Gastroesophageal sphincter (tissue), 4 donors: Measurements from ENCODE around the gene ZXDB. TPM values are rescaled to one million over a fixed set of nuclear protein-coding genes. Genes with fewer than 3 reads are reported as not detected.
"Not testable (repeated sequence)": the region's sequence is repeated elsewhere in the genome, so short reads cannot be mapped to it uniquely, and the experiment has no call there.

Experiments
- ATAC-seq: fragments of 150-250 bp; one replicate; pipeline ENCODE4 v1.9.1; 2016; ENCODE audit warnings: mild to moderate bottlenecking, moderate library complexity
- H3K27ac ChIP-seq, 4 donors: fragments of 200-600 bp; sonication (generic) in 3 of 4; 1 replicate in 3 of 4; 2 replicates in 1 of 4; pipeline ENCODE4 v1.5.1; 2016 to 2019
- H3K27me3 ChIP-seq: fragments of 200-600 bp; sonication (generic); one replicate; pipeline ENCODE4 v1.5.1; 2019
- H3K36me3 ChIP-seq, 2 donors: fragments of 200-600 bp; sonication (generic); one replicate each; pipeline ENCODE4 v1.5.1; 2019; ENCODE audit warnings: control low read depth in 1 of 2
- H3K4me1 ChIP-seq, 3 donors: fragments of 200-600 bp; sonication (generic); 1 replicate in 2 of 3; 2 replicates in 1 of 3; pipeline ENCODE4 v1.5.1; 2016 to 2019; ENCODE audit warnings: control low read depth in 2 of 3
- H3K4me3 ChIP-seq, 2 donors: fragments of 200-600 bp; sonication (generic); one replicate each; pipeline ENCODE4 v1.5.1; 2019; ENCODE audit warnings: mild to moderate bottlenecking in 1 of 2, moderate library complexity in 1 of 2
- H3K9me3 ChIP-seq, 3 donors: fragments of 200-600 bp; sonication (generic); one replicate each; pipeline ENCODE4 v1.5.1; 2017 to 2019; ENCODE audit warnings: control low read depth in 2 of 3
- CTCF ChIP-seq, 4 experiments: fragments of 200-600 bp in 2 of 4; fragments of 450-650 bp in 2 of 4; sonication (generic) in 1 of 4; IDR thresholded peaks; one replicate each; pipeline ENCODE4 v1.5.1; 2017 to 2019; ENCODE audit warnings: antibody characterized with exemption in 4 of 4, mild to moderate bottlenecking in 2 of 4, moderate library complexity in 2 of 4
- EP300 ChIP-seq: sonication (generic); formaldehyde crosslinking; IDR thresholded peaks from one replicate; pipeline ENCODE4 v1.6.1; 2017; ENCODE audit warnings: antibody characterized with exemption, mild to moderate bottlenecking
- POLR2A ChIP-seq, 2 donors: fragments of 450-650 bp; IDR thresholded peaks; one replicate each; pipeline ENCODE4 v1.6.1; 2017; ENCODE audit warnings: antibody characterized with exemption in 2 of 2, mild to moderate bottlenecking in 2 of 2, moderate library complexity in 1 of 2
- POLR2AphosphoS5 ChIP-seq: sonication (generic); formaldehyde crosslinking; IDR thresholded peaks from one replicate; pipeline ENCODE4 v1.6.1; 2017; ENCODE audit warnings: antibody characterized with exemption
- WGBS, 2 donors: methylation state at CpG; one replicate each; pipeline ENCODE4 v1.1.5; 2018; ENCODE audit warnings: low coverage in 1 of 2; 5-methylcytosine and 5-hydroxymethylcytosine counted together
- total RNA-seq, 4 donors: library from RNA; depleted of rRNA; stranded (reverse); fragments of >200 nt; gene quantifications; one replicate each; pipeline ENCODE4 v1.1.0, GENCODE V29; 2016

The ZXDB gene
- total RNA-seq, 4 donors from 2014 or later: 13.6 to 18.8 (median 15.8) TPM

GRCh38 chrX:57587607-57588006 is 4.2 kb upstream of the ZXDB start:
- Histone ChIP-seq H3K9me3 (no peaks in the 10 kb centered on the region), H3K36me3 (no peaks in the 10 kb centered on the region), H3K27ac (no peak overlapping the region), H3K4me3 (no peak overlapping the region), H3K27me3 (no peaks in the 10 kb centered on the region), H3K4me1 (peaks cover 0 to 7% (median 0%) of the 10 kb centered on the region in 3 donors)
- no peak for TF ChIP-seq POLR2AphosphoS5
- no peak for TF ChIP-seq EP300
- 88% methylated on average over 2 of the region's 2 CpGs; no CpG with 5 or more reads in 1 of the 2 donors for WGBS, 2 donors
- no peak for ATAC-seq

- H3K36me3 ChIP-seq, H3K9me3 ChIP-seq, H3K27me3 ChIP-seq: not testable (repeated sequence)
- TF ChIP-seq POLR2A (IDR thresholded peaks at IDR 0.05) (peak in 1 of 2 donors; percentile 10), CTCF (IDR thresholded peaks at IDR 0.05) (peak in 1 of 4 experiments; percentile 8)
- Histone ChIP-seq H3K4me3 (peak overlapping the region; percentile 66 to 73), H3K4me1 (peaks cover 0 to 42% (median 0%) of the 10 kb centered on the region in 3 donors), H3K27ac (peak overlapping the region; percentile 94 to 97 (median 94))
- peak; percentile 86 for ATAC-seq
- no CpG with 5 or more reads among the region's 84 CpGs for WGBS, 2 donors
Measured at GRCh38 chrX:57592160-57592893, 516 bp downstream of the ZXDB start.

GRCh38 chrX:57592894-57593215 is 1.0 kb downstream of the ZXDB start:
- H3K4me1 ChIP-seq: peaks cover 0 to 47% (median 0%) of the 10 kb centered on the region in 3 donors
- H3K9me3 ChIP-seq, H3K27me3 ChIP-seq, H3K36me3 ChIP-seq: not testable (repeated sequence)
- peak; percentile 2 for ATAC-seq
- peak in 1 of 4 experiments; percentile 22 for TF ChIP-seq CTCF (IDR thresholded peaks at IDR 0.05)
- peak overlapping the region; percentile 66 to 73 for H3K4me3 ChIP-seq
- H3K27ac ChIP-seq: peak overlapping the region; percentile 94 to 97 (median 94)
- no CpG with 5 or more reads among the region's 15 CpGs for WGBS, 2 donors

- Histone ChIP-seq H3K27me3 (no peaks in the 10 kb centered on the region), H3K27ac (peak overlapping the region in 3 of 4 donors; percentile 49 to 62 (median 54)), H3K9me3 (no peaks in the 10 kb centered on the region), H3K36me3 (no peaks in the 10 kb centered on the region), H3K4me1 (peaks cover 0 to 48% (median 0%) of the 10 kb centered on the region in 3 donors), H3K4me3 (peak overlapping the region in 1 of 2 donors; percentile 20)
- 9 to 44% methylated on average over 1 of the region's 1 CpG for WGBS, 2 donors
- no peak for ATAC-seq
- peak; percentile 87 for TF ChIP-seq POLR2AphosphoS5
- TF ChIP-seq CTCF (IDR thresholded peaks at IDR 0.05): no peak
Measured at GRCh38 chrX:57595381-57595811, 3.6 kb downstream of the ZXDB start.

- no peaks in the 10 kb centered on the region for H3K36me3 ChIP-seq
- H3K4me1 ChIP-seq: peaks cover 0 to 43% (median 0%) of the 10 kb centered on the region in 3 donors
- no peak for TF ChIP-seq EP300
- TF ChIP-seq POLR2AphosphoS5: no peak
- no peak for TF ChIP-seq POLR2A (IDR thresholded peaks at IDR 0.05)
- peak overlapping the region; percentile 10 to 20 for H3K4me3 ChIP-seq
- H3K9me3 ChIP-seq: no peaks in the 10 kb centered on the region
- ATAC-seq: no peak
- H3K27ac ChIP-seq: peak overlapping the region; percentile 43 to 62 (median 52)
- WGBS, 2 donors: 20 to 40% methylated on average over 1 to 3 of the region's 3 CpGs
- no peaks in the 10 kb centered on the region for H3K27me3 ChIP-seq
Measured at GRCh38 chrX:57596109-57596508, 4.3 kb downstream of the ZXDB start.

GRCh38 chrX:57596516-57596915 is 4.7 kb downstream of the ZXDB start:
- Histone ChIP-seq H3K27ac (peak overlapping the region in 3 of 4 donors; percentile 43 to 62 (median 54)), H3K9me3 (no peaks in the 10 kb centered on the region), H3K4me3 (peak overlapping the region in 1 of 2 donors; percentile 20), H3K36me3 (no peaks in the 10 kb centered on the region), H3K27me3 (no peaks in the 10 kb centered on the region), H3K4me1 (peaks cover 0 to 47% (median 0%) of the 10 kb centered on the region in 3 donors)
- TF ChIP-seq POLR2AphosphoS5 (no peak), POLR2A (IDR thresholded peaks at IDR 0.05) (no peak)
- ATAC-seq: no peak
- 22 to 58% methylated on average over 1 of the region's 1 CpG for WGBS, 2 donors
